Activated naive CD4-positive, alpha-beta T cell treated with anti-CD3 and anti-CD28 coated beads, Interleukin-2, amount 10 ng/mL, durations not matched to agents 7 days and 5 days (primary cell): ENCODE measurements around the gene GRID1.

ENCODE experiments used
- CTCF ChIA-PET: fragments of 350-600 bp; sonication (Branson Sonifier 250); formaldehyde crosslinking; loops from one replicate; lab custom pipeline; 2021; ENCODE audit warnings: antibody characterized with exemption; lab: Charles Lee
- DNase-seq: peaks from one replicate; pipeline ENCODE4 v3.0.0-alpha.2; 2020
- H3K27ac Mint-ChIP-seq: one replicate; pipeline ENCODE4 v1.8.0; 2021; ENCODE audit warnings: mild to moderate bottlenecking, moderate library complexity, mixed read lengths
- H3K27me3 Mint-ChIP-seq: one replicate; pipeline ENCODE4 v1.8.0; 2021; ENCODE audit warnings: mild to moderate bottlenecking, mixed read lengths
- H3K36me3 Mint-ChIP-seq: one replicate; pipeline ENCODE4 v1.8.0; 2021; ENCODE audit warnings: mixed read lengths
- H3K4me1 Mint-ChIP-seq: one replicate; pipeline ENCODE4 v1.8.0; 2021; ENCODE audit warnings: mixed read lengths
- H3K4me3 Mint-ChIP-seq: one replicate; pipeline ENCODE4 v1.8.0; 2021; ENCODE audit warnings: mild to moderate bottlenecking, moderate library complexity, mixed read lengths
- H3K9me3 Mint-ChIP-seq: one replicate; pipeline ENCODE4 v1.8.0; 2021; ENCODE audit warnings: mixed read lengths

The GRID1 gene

GRCh38 chr10:86290933-86291615 lies 75.5 kb downstream of the GRID1 start:
- peaks cover 4% of the 10 kb centered on the region for H3K27me3 Mint-ChIP-seq
- no peak overlapping the region for H3K4me3 Mint-ChIP-seq
- no peaks in the 10 kb centered on the region for H3K36me3 Mint-ChIP-seq
- DNase-seq, result no peak
- no peak overlapping the region for H3K27ac Mint-ChIP-seq
- H3K4me1 Mint-ChIP-seq, result no peaks in the 10 kb centered on the region
- no peaks in the 10 kb centered on the region for H3K9me3 Mint-ChIP-seq
- CTCF ChIA-PET, result no interaction called here

GRCh38 chr10:86289577-86289868 lies 77.1 kb downstream of the GRID1 start:
- no peak for DNase-seq
- no peak overlapping the region for H3K4me3 Mint-ChIP-seq
- H3K36me3 Mint-ChIP-seq, result no peaks in the 10 kb centered on the region
- H3K27me3 Mint-ChIP-seq, result no peaks in the 10 kb centered on the region
- no peak overlapping the region for H3K27ac Mint-ChIP-seq
- H3K4me1 Mint-ChIP-seq, result no peaks in the 10 kb centered on the region
- H3K9me3 Mint-ChIP-seq, result no peaks in the 10 kb centered on the region
- CTCF ChIA-PET, result no interaction called here

- H3K36me3 Mint-ChIP-seq, result no peaks in the 10 kb centered on the region
- H3K27ac Mint-ChIP-seq, result no peak overlapping the region
- no peak for DNase-seq
- CTCF ChIA-PET, result no interaction called here
- no peaks in the 10 kb centered on the region for H3K27me3 Mint-ChIP-seq
- H3K4me3 Mint-ChIP-seq, result no peak overlapping the region
- no peaks in the 10 kb centered on the region for H3K9me3 Mint-ChIP-seq
- H3K4me1 Mint-ChIP-seq, result no peaks in the 10 kb centered on the region
These were observed 77.7 kb downstream of the GRID1 start for GRCh38 chr10:86288695-86289576.

GRCh38 chr10:86287966-86288579 lies 78.5 kb downstream of the GRID1 start:
- DNase-seq, result no peak
- H3K36me3 Mint-ChIP-seq, result no peaks in the 10 kb centered on the region
- no peaks in the 10 kb centered on the region for H3K9me3 Mint-ChIP-seq
- CTCF ChIA-PET, result no interaction called here
- no peak overlapping the region for H3K4me3 Mint-ChIP-seq
- no peaks in the 10 kb centered on the region for H3K4me1 Mint-ChIP-seq
- H3K27me3 Mint-ChIP-seq, result no peaks in the 10 kb centered on the region
- H3K27ac Mint-ChIP-seq, result no peak overlapping the region

- no peak overlapping the region for H3K27ac Mint-ChIP-seq
- H3K4me3 Mint-ChIP-seq, result no peak overlapping the region
- peaks cover 5% of the 10 kb centered on the region for H3K27me3 Mint-ChIP-seq
- H3K4me1 Mint-ChIP-seq, result no peaks in the 10 kb centered on the region
- no peaks in the 10 kb centered on the region for H3K36me3 Mint-ChIP-seq
- no peak for DNase-seq
- no peaks in the 10 kb centered on the region for H3K9me3 Mint-ChIP-seq
- CTCF ChIA-PET, result no interaction called here
These were observed 79.3 kb downstream of the GRID1 start for GRCh38 chr10:86287110-86287793.

- no peak overlapping the region for H3K4me3 Mint-ChIP-seq
- H3K27ac Mint-ChIP-seq, result no peak overlapping the region
- peaks cover 5% of the 10 kb centered on the region for H3K27me3 Mint-ChIP-seq
- no peaks in the 10 kb centered on the region for H3K36me3 Mint-ChIP-seq
- CTCF ChIA-PET, result no interaction called here
- no peaks in the 10 kb centered on the region for H3K4me1 Mint-ChIP-seq
- no peaks in the 10 kb centered on the region for H3K9me3 Mint-ChIP-seq
- DNase-seq, result no peak
These were observed 80.1 kb downstream of the GRID1 start for GRCh38 chr10:86286236-86287109.

- no peaks in the 10 kb centered on the region for H3K9me3 Mint-ChIP-seq
- peaks cover 5% of the 10 kb centered on the region for H3K27me3 Mint-ChIP-seq
- no peaks in the 10 kb centered on the region for H3K4me1 Mint-ChIP-seq
- no peaks in the 10 kb centered on the region for H3K36me3 Mint-ChIP-seq
- CTCF ChIA-PET, result no interaction called here
- no peak overlapping the region for H3K4me3 Mint-ChIP-seq
- no peak overlapping the region for H3K27ac Mint-ChIP-seq
- DNase-seq, result no peak
These were observed 81.3 kb downstream of the GRID1 start for GRCh38 chr10:86285136-86285790.

- H3K27me3 Mint-ChIP-seq, result peaks cover 5% of the 10 kb centered on the region
- H3K4me3 Mint-ChIP-seq, result no peak overlapping the region
- H3K4me1 Mint-ChIP-seq, result no peaks in the 10 kb centered on the region
- DNase-seq, result no peak
- H3K9me3 Mint-ChIP-seq, result no peaks in the 10 kb centered on the region
- H3K36me3 Mint-ChIP-seq, result no peaks in the 10 kb centered on the region
- CTCF ChIA-PET, result no interaction called here
- no peak overlapping the region for H3K27ac Mint-ChIP-seq
These were observed 82.1 kb downstream of the GRID1 start for GRCh38 chr10:86284355-86285105.

GRCh38 chr10:86283466-86284287 lies 82.9 kb downstream of the GRID1 start:
- CTCF ChIA-PET, result no interaction called here
- Mint-ChIP-seq H3K36me3 (no peaks in the 10 kb centered on the region), H3K27ac (no peak overlapping the region), H3K4me1 (no peaks in the 10 kb centered on the region), H3K4me3 (no peak overlapping the region), H3K9me3 (no peaks in the 10 kb centered on the region), H3K27me3 (peaks cover 5% of the 10 kb centered on the region)
- DNase-seq, result no peak

- Mint-ChIP-seq H3K4me3 (no peak overlapping the region), H3K36me3 (no peaks in the 10 kb centered on the region), H3K27ac (no peak overlapping the region), H3K9me3 (no peaks in the 10 kb centered on the region), H3K27me3 (peaks cover 5% of the 10 kb centered on the region), H3K4me1 (no peaks in the 10 kb centered on the region)
- DNase-seq, result no peak
- CTCF ChIA-PET, result no interaction called here
These were observed 83.7 kb downstream of the GRID1 start for GRCh38 chr10:86282664-86283465.

- H3K36me3 Mint-ChIP-seq, result no peaks in the 10 kb centered on the region
These were observed 85.2 kb downstream of the GRID1 start for GRCh38 chr10:86281396-86281795.

GRCh38 chr10:86269332-86269731 lies 97.3 kb downstream of the GRID1 start:
- peaks cover 21% of the 10 kb centered on the region for H3K27me3 Mint-ChIP-seq
- no peaks in the 10 kb centered on the region for H3K36me3 Mint-ChIP-seq
- H3K4me1 Mint-ChIP-seq, result no peaks in the 10 kb centered on the region
- no peaks in the 10 kb centered on the region for H3K9me3 Mint-ChIP-seq
- no peak for DNase-seq
- H3K4me3 Mint-ChIP-seq, result no peak overlapping the region
- H3K27ac Mint-ChIP-seq, result no peak overlapping the region
- CTCF ChIA-PET, result no interaction called here

More at GRCh38 chr10:86281396-86281795, 85.2 kb downstream of the GRID1 start:
- Mint-ChIP-seq H3K4me1 (no peaks in the 10 kb centered on the region), H3K9me3 (no peaks in the 10 kb centered on the region), H3K27ac (no peak overlapping the region), H3K4me3 (no peak overlapping the region), H3K27me3 (peaks cover 5% of the 10 kb centered on the region)
- no peak for DNase-seq
- CTCF ChIA-PET, result no interaction called here
